ENCODE measurements around the gene GASK1A.
"Not testable (repeated sequence)": the region's sequence is repeated elsewhere in the genome, so short reads cannot be mapped to it uniquely, and the experiment has no call there.

The GASK1A gene

DNA sequence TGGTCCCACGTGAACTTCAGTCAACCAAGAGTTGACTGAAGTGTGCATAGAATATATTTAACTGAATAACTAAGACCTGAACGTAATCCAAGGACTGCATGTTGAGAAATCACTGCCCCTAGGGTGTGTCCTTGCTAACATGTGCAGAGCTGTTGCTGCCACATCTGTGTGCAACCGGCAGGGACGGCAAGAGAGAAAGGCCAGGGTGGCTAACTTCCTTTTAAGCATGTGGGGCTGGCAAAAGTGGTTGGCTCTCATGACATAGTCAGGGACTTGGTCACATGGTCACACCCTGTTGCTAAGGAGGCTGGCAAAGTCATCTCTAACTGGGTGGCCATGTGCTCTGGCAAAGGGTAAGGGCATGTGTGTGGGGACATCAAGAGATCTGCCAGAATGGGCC is 52.4 kb downstream of the GASK1A start:
- no peak for DNase-seq (ENCODE audit: low read depth in 3 of 3, low spot score in 1 of 3)

GRCh38 chr3:43031889-43032545 is 52.9 kb downstream of the GASK1A start:
- no peak for DNase-seq (ENCODE audit: low read depth in 3 of 3, low spot score in 1 of 3)

GRCh38 chr3:43032646-43033628 is 53.8 kb downstream of the GASK1A start:
- DNase-seq (ENCODE audit: low read depth in 3 of 3, low spot score in 1 of 3) = no peak

GRCh38 chr3:43034200-43034599 is 55.1 kb downstream of the GASK1A start:
- DNase-seq (ENCODE audit: low read depth in 3 of 3, low spot score in 1 of 3) = no peak

DNA sequence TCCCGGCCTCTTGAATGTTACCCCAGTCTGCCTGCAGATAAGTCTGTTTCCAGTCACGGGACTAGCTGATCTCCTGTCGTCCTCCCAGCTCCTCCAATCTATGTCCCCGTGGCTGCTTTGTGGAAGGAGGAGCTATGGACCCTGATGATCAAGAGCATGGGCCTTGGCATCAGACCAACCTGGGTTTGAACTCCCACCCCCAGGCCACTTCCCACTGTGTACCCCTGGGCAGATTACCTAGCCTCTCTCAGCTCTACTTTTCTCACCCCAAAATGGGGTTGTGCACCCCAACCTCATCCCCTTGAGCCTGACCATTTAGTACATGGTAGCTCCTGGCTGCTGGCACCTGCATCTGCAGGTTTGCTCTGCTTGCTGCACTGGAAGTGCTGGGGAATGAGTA is 55.8 kb downstream of the GASK1A start:
- DNase-seq (ENCODE audit: low read depth in 3 of 3, low spot score in 1 of 3) = no peak

GRCh38 chr3:43035801-43036365 is 56.8 kb downstream of the GASK1A start:
- no peak for DNase-seq (ENCODE audit: low read depth in 3 of 3, low spot score in 1 of 3)

GRCh38 chr3:43036621-43037423 is 57.7 kb downstream of the GASK1A start:
- no peak for DNase-seq (ENCODE audit: low read depth in 3 of 3, low spot score in 1 of 3)

GRCh38 chr3:43038010-43038409 is 58.9 kb downstream of the GASK1A start:
- no peak for DNase-seq (ENCODE audit: low read depth in 3 of 3, low spot score in 1 of 3)

- DNase-seq (ENCODE audit: low read depth in 3 of 3, low spot score in 1 of 3) = no peak
Observed at GRCh38 chr3:43041517-43041916, 62.4 kb downstream of the GASK1A start.

- no peak for DNase-seq (ENCODE audit: low read depth in 3 of 3, low spot score in 1 of 3)
Observed at GRCh38 chr3:43043071-43043766, 64.1 kb downstream of the GASK1A start.

GRCh38 chr3:43043793-43044192 is 64.7 kb downstream of the GASK1A start:
- DNase-seq (ENCODE audit: low read depth in 3 of 3, low spot score in 1 of 3) = no peak

DNA sequence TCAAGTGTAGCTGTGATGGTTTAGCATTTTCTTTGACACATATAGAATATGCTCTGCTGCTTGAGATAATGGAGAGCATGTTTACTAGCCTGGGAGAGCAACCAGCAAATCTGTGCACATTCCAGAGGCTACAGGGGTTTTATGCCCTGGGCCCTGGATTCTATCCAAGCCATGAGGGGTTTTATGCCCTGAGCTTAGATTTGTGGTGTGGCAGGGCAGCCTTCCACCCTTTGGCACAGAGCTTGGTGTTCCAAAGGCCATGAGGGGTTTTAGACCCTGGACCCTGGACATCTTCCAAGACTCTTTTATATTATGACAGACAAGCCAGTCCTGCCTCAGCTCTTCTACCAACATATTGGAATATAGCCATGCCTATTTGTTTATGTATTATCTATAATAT is 66.0 kb downstream of the GASK1A start:
- DNase-seq (ENCODE audit: low read depth in 3 of 3, low spot score in 1 of 3) = not testable (repeated sequence)

DNA sequence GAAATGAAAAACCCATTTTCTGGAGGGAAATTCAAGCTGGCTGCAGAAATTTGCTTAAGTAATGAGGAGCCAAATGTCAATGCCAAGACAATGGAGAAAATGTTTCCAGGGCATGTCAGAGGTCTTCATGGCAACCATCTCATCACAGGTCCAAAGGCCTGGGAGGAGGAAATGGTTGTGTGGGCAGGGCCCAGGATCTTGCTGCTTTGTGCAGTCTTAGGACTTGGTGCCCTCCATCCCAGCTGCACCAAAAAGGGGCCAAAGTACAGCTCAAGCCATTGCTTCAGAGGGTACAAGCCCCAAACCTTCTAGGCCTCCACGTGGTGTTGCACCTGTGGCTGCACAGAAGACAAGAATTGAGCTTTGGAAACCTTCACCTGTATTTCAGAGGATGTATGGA is 67.5 kb downstream of the GASK1A start:
- DNase-seq (ENCODE audit: low read depth in 3 of 3, low spot score in 1 of 3) = no peak

DNA sequence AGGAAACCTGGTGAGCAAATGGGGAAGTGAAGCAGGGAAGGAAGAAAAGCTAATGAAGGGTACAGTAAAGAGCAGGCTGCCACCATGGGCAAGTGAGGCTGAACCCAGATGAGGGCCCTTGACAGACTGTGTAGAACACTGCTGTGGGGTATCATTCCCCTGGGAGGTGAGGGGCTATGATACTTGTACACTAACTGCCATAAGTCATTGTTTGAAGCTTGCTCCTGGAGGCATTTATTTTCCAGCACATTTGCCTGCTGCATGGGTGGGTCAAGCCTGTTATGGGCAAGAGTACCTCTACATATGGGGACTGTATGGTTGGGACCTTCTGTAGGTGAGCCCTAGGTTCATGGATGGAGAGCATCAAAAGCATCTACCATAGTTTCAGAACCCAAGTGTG is 69.4 kb downstream of the GASK1A start:
- no peak for DNase-seq (ENCODE audit: low read depth in 3 of 3, low spot score in 1 of 3)

DNA sequence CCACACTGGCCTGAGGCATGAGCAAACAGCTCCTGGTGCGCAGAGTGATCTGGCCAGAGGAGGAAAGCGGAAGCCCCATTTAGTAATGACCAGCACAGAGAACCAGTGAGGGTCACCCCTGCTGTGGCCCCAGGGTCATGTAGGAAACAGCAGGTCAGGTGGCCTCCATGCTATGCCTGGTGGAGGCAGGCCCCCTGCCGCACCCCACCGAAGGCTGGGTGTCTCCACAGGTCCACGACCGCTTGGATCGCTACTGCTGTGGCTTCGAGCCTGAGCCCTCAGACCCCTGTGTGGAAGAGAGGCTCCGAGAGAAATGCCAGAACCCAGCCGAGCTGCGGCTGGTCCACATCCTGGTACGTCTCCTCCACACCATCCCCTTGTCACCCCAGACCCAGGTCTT is 74.2 kb downstream of the GASK1A start:
- no peak for DNase-seq (ENCODE audit: low read depth in 3 of 3, low spot score in 1 of 3)

- no peak for DNase-seq (ENCODE audit: low read depth in 3 of 3, low spot score in 1 of 3)
Observed at GRCh38 chr3:43054754-43055153, 75.6 kb downstream of the GASK1A start.

- no peak for DNase-seq (ENCODE audit: low read depth in 3 of 3, low spot score in 1 of 3)
Observed at GRCh38 chr3:43055393-43055792, 76.3 kb downstream of the GASK1A start.

- no peak for DNase-seq (ENCODE audit: low read depth in 3 of 3, low spot score in 1 of 3)
Observed at GRCh38 chr3:43055806-43056770, 77.0 kb downstream of the GASK1A start.

GRCh38 chr3:43059456-43059855 is 80.3 kb downstream of the GASK1A start:
- no peak for DNase-seq (ENCODE audit: low read depth in 3 of 3, low spot score in 1 of 3)
